H1 (cell line): ENCODE data around the gene OTOF.

Experiments used
- ATF3 ChIP-seq: IDR thresholded peaks from 2 replicates; pipeline ENCODE4 v1.6.1; 2011; ENCODE audit warnings: low read depth, mild to moderate bottlenecking, low read length; ENCODE audit not compliant: insufficient read depth
- CTBP2 ChIP-seq: IDR thresholded peaks from 2 replicates; pipeline ENCODE4 v1.7.0; 2011; ENCODE audit warnings: borderline replicate concordance, mild to moderate bottlenecking, moderate library complexity, mixed read lengths, low read length; ENCODE audit not compliant: insufficient read depth, insufficient read length
- CTCF ChIP-seq, 3 experiments: IDR thresholded peaks; 1 replicate in 2 of 3; 2 replicates in 1 of 3; pipeline versions ENCODE4 v1.5.1 to v1.6.1; 2011; ENCODE audit warnings: low read length in 3 of 3, mild to moderate bottlenecking in 3 of 3, inconsistent platforms in 2 of 3, low read depth in 1 of 3, moderate library complexity in 1 of 3; ENCODE audit not compliant: insufficient read depth in 1 of 3; ENCODE audit errors: control extremely low read depth in 1 of 3
- EZH2 ChIP-seq: fragments of 200-600 bp; sonication (generic); IDR thresholded peaks from 2 replicates; pipeline ENCODE4 v1.7.1; 2012; ENCODE audit warnings: low read depth, mild to moderate bottlenecking, moderate library complexity, low read length, inconsistent platforms; ENCODE audit not compliant: severe bottlenecking
- GABPA ChIP-seq: IDR thresholded peaks from 2 replicates; pipeline ENCODE4 v1.6.1; 2011; ENCODE audit warnings: mild to moderate bottlenecking, low read length, moderate library complexity, borderline replicate concordance; ENCODE audit not compliant: insufficient read depth
- NRF1 ChIP-seq: IDR thresholded peaks from 2 replicates; pipeline ENCODE4 v1.6.1; 2011; ENCODE audit warnings: mild to moderate bottlenecking, low read depth, low read length, improper control_type of control experiment
- POLR2AphosphoS5 ChIP-seq: IDR thresholded peaks from 2 replicates; pipeline ENCODE4 v1.6.1; 2011; ENCODE audit warnings: low read depth, low read length
- RAD21 ChIP-seq, 2 experiments: IDR thresholded peaks in 1 of 2; conservative IDR thresholded peaks in 1 of 2; 2 replicates each; pipeline ENCODE4 v1.6.1; 2011; ENCODE audit warnings: low read depth in 2 of 2, low read length in 2 of 2, improper control_type of control experiment in 1 of 2, inconsistent platforms in 1 of 2, mild to moderate bottlenecking in 1 of 2, moderate library complexity in 1 of 2
- RNF2 ChIP-seq: fragments of 200-900, 300-1000 bp; sonication (generic); IDR thresholded peaks from 2 replicates; pipeline ENCODE4 v1.7.1; 2016; ENCODE audit warnings: borderline replicate concordance, low read depth, mild to moderate bottlenecking, antibody characterized with exemption, low read length; ENCODE audit not compliant: poor library complexity, severe bottlenecking; ENCODE audit errors: missing control alignments
- SIX5 ChIP-seq: IDR thresholded peaks from 2 replicates; pipeline ENCODE4 v1.6.1; 2011; ENCODE audit warnings: mild to moderate bottlenecking, low read depth, low read length
- YY1 ChIP-seq: IDR thresholded peaks from 2 replicates; pipeline ENCODE4 v1.6.1; 2011; ENCODE audit warnings: low read depth, mild to moderate bottlenecking, low read length
- ZNF274 ChIP-seq: IDR thresholded peaks from 2 replicates; pipeline ENCODE4 v1.7.0; 2012; ENCODE audit warnings: low read length, borderline replicate concordance; ENCODE audit errors: extremely low read depth

- TF ChIP-seq CTBP2 (no peak), POLR2AphosphoS5 (no peak), RAD21 (IDR thresholded peaks at IDR 0.05 in 1 of 2, conservative IDR thresholded peaks at IDR 0.05 in 1 of 2; ENCODE audit: low read depth in 2 of 2, low read length in 2 of 2) (no peak), SIX5 (no peak), CTCF (IDR thresholded peaks at IDR 0.05; ENCODE audit: control extremely low read depth in 1 of 3, insufficient read depth in 1 of 3, low read depth in 1 of 3, low read length in 3 of 3) (no peak), ATF3 (no peak), EZH2 (no peak), RNF2 (no peak), ZNF274 (no peak), NRF1 (no peak), YY1 (no peak), GABPA (no peak)
These were observed 41.6 kb upstream of the OTOF start for GRCh38 chr2:26519396-26520147.
